Left ventricle myocardium inferior (tissue), 1 donor: ENCODE results near the gene ZNF584. TPM values are rescaled to one million over a fixed set of nuclear protein-coding genes. Genes with fewer than 3 reads are reported as not detected.
"Not testable (repeated sequence)": the region's sequence is repeated elsewhere in the genome, so short reads cannot be mapped to it uniquely, and the experiment has no call there.

ENCODE experiments used
- DNase-seq: peaks from one replicate; pipeline ENCODE4 v3.0.0-alpha.2; 2020
- H3K27ac ChIP-seq: fragments of 200-600 bp; replicated peaks from 2 replicates; pipeline ENCODE4 v1.8.0; 2021
- H3K27me3 ChIP-seq: fragments of 200-600 bp; 2 replicates; pipeline ENCODE4 v1.8.0; 2021; ENCODE audit warnings: low read depth
- H3K36me3 ChIP-seq: fragments of 200-600 bp; 2 replicates; pipeline ENCODE4 v1.8.0; 2021
- H3K4me1 ChIP-seq: fragments of 200-600 bp; 2 replicates; pipeline ENCODE4 v1.8.0; 2021
- H3K4me3 ChIP-seq: fragments of 200-600 bp; 2 replicates; pipeline ENCODE4 v1.8.0; 2021; ENCODE audit warnings: mild to moderate bottlenecking, moderate library complexity
- H3K9me3 ChIP-seq: fragments of 200-600 bp; replicated peaks from 2 replicates; pipeline ENCODE4 v1.8.0; 2021
- CTCF ChIP-seq: fragments of 200-600 bp; IDR thresholded peaks from 2 replicates; pipeline ENCODE4 v1.8.0; 2021; ENCODE audit warnings: antibody characterized with exemption, mild to moderate bottlenecking, borderline replicate concordance
- intact Hi-C: fragments of 100-400 bp; cut with micrococcal nuclease; formaldehyde crosslinking; loops from one replicate; pipeline ENCODE4 v1.11.0; 2022
- total RNA-seq: library from RNA; stranded (reverse); fragmentation: NEBNext Ultra II Directional; extraction: Animal tissue kit (Norgen Biotek cat#: 25700); gene quantifications from one replicate; pipeline ENCODE4 v1.2.1, GENCODE V29; 2021
- donor health status: DM: no; HTN: yes; CAD: no; lungs with severe emphysema.

Gene ZNF584
- total RNA-seq, 1 donor from 2014 or later, result 16.8 TPM

- Histone ChIP-seq H3K36me3 (no peaks in the 10 kb centered on the region), H3K4me3 (peak overlapping the region; percentile 21), H3K9me3 (no peaks in the 10 kb centered on the region), H3K4me1 (peaks cover 6% of the 10 kb centered on the region), H3K27me3 (peaks cover 32% of the 10 kb centered on the region), H3K27ac (no peak overlapping the region)
- DNase-seq, result no peak
- intact Hi-C loops, result no loop called here
- no peak for TF ChIP-seq CTCF
These were observed 40.6 kb upstream of the ZNF584 start for GRCh38 chr19:58367698-58368454.

- Histone ChIP-seq H3K4me3 (no peak overlapping the region), H3K9me3 (no peaks in the 10 kb centered on the region), H3K4me1 (peaks cover 13% of the 10 kb centered on the region), H3K36me3 (no peaks in the 10 kb centered on the region), H3K27me3 (peaks cover 32% of the 10 kb centered on the region), H3K27ac (no peak overlapping the region)
- DNase-seq, result no peak
- intact Hi-C loops, result no loop called here
- no peak for TF ChIP-seq CTCF
These were observed 39.7 kb upstream of the ZNF584 start for GRCh38 chr19:58368561-58369360.

GRCh38 chr19:58372311-58373133 is 35.9 kb upstream of the ZNF584 start:
- peak; percentile 44 for DNase-seq
- H3K27ac ChIP-seq, result peak overlapping the region; percentile 82
- H3K4me3 ChIP-seq, result no peak overlapping the region
- peak; percentile 7 for TF ChIP-seq CTCF
- peaks cover 14% of the 10 kb centered on the region for H3K27me3 ChIP-seq
- intact Hi-C loops, result no loop called here
- H3K4me1 ChIP-seq, result peaks cover 13% of the 10 kb centered on the region
- no peaks in the 10 kb centered on the region for H3K9me3 ChIP-seq
- no peaks in the 10 kb centered on the region for H3K36me3 ChIP-seq

- peaks cover 13% of the 10 kb centered on the region for H3K4me1 ChIP-seq
- DNase-seq, result no peak
- H3K27me3 ChIP-seq, result no peaks in the 10 kb centered on the region
- H3K4me3 ChIP-seq, result no peak overlapping the region
- no peak for TF ChIP-seq CTCF
- H3K27ac ChIP-seq, result no peak overlapping the region
- H3K36me3 ChIP-seq, result no peaks in the 10 kb centered on the region
- H3K9me3 ChIP-seq, result no peaks in the 10 kb centered on the region
- intact Hi-C loops, result no loop called here
These were observed 34.2 kb upstream of the ZNF584 start for GRCh38 chr19:58374200-58374599.

GRCh38 chr19:58376724-58377123 is 31.7 kb upstream of the ZNF584 start:
- H3K4me3 ChIP-seq, H3K36me3 ChIP-seq, DNase-seq, H3K27ac ChIP-seq, H3K9me3 ChIP-seq, H3K27me3 ChIP-seq, intact Hi-C loops: not testable (repeated sequence)
- H3K4me1 ChIP-seq, result peaks cover 35% of the 10 kb centered on the region
